HG02884 (cell line): ENCODE measurements around the gene ULBP2.
"Not testable (repeated sequence)": the region's sequence is repeated elsewhere in the genome, so short reads cannot be mapped to it uniquely, and the experiment has no call there.

Experiments used
- ATAC-seq: cut with Tn5 transposase; IDR thresholded peaks from one replicate; pipeline ENCODE4 v1.9.1; 2021; ENCODE audit warnings: mild to moderate bottlenecking, moderate library complexity; ENCODE audit not compliant: unreplicated experiment

ULBP2 gene

GRCh38 chr6:149965194-149966020 lies 23.6 kb downstream of the ULBP2 start:
- ATAC-seq = no peak

GRCh38 chr6:149966319-149966718 lies 24.5 kb downstream of the ULBP2 start:
- not testable (repeated sequence) for ATAC-seq

GRCh38 chr6:149967591-149967990 lies 25.8 kb downstream of the ULBP2 start:
- ATAC-seq = no peak

- not testable (repeated sequence) for ATAC-seq
Observed at GRCh38 chr6:149967999-149968398, 26.2 kb downstream of the ULBP2 start.

- ATAC-seq = not testable (repeated sequence)
Observed at GRCh38 chr6:149968909-149969308, 27.1 kb downstream of the ULBP2 start.

- ATAC-seq = no peak
Observed at GRCh38 chr6:149969635-149970034, 27.8 kb downstream of the ULBP2 start.

GRCh38 chr6:149974394-149974793 lies 32.6 kb downstream of the ULBP2 start:
- ATAC-seq = not testable (repeated sequence)

- no peak for ATAC-seq
Observed at GRCh38 chr6:149974825-149975224, 33.0 kb downstream of the ULBP2 start.

GRCh38 chr6:149975400-149975799 lies 33.6 kb downstream of the ULBP2 start:
- ATAC-seq = no peak

- ATAC-seq = no peak
Observed at GRCh38 chr6:149977221-149977620, 35.4 kb downstream of the ULBP2 start.

- ATAC-seq = no peak
Observed at GRCh38 chr6:149978610-149979009, 36.8 kb downstream of the ULBP2 start.

- no peak for ATAC-seq
Observed at GRCh38 chr6:149979293-149979692, 37.5 kb downstream of the ULBP2 start.

- no peak for ATAC-seq
Observed at GRCh38 chr6:149983145-149983544, 41.3 kb downstream of the ULBP2 start.

GRCh38 chr6:149984773-149985172 lies 43.0 kb downstream of the ULBP2 start:
- no peak for ATAC-seq

GRCh38 chr6:149985481-149985937 lies 43.7 kb downstream of the ULBP2 start:
- ATAC-seq = no peak

- ATAC-seq = no peak
Observed at GRCh38 chr6:149987602-149988107, 45.8 kb downstream of the ULBP2 start.

- ATAC-seq = no peak
Observed at GRCh38 chr6:149988550-149989346, 46.9 kb downstream of the ULBP2 start.

- no peak for ATAC-seq
Observed at GRCh38 chr6:149990212-149990660, 48.4 kb downstream of the ULBP2 start.

- ATAC-seq = no peak
Observed at GRCh38 chr6:149990661-149991471, 49.1 kb downstream of the ULBP2 start.

- not testable (repeated sequence) for ATAC-seq
Observed at GRCh38 chr6:149991472-149991795, 49.6 kb downstream of the ULBP2 start.

- no peak for ATAC-seq
Observed at GRCh38 chr6:149991838-149992237, 50.0 kb downstream of the ULBP2 start.
